HepG2 (cell line): ENCODE data around the gene LILRB3. TPM values are rescaled to one million over a fixed set of nuclear protein-coding genes. Genes with fewer than 3 reads are reported as not detected.

Experiments used
- ATAC-seq: fragments of 200-7000 bp; cut with Tn5 transposase; 3 replicates; pipeline ENCODE4 v1.9.1; 2020; ENCODE audit warnings: mild to moderate bottlenecking, moderate library complexity
- BruUV-seq: library from RNA; stranded (reverse); fragments of 400-500 nt; replicated peaks from 2 replicates; lab custom pipeline; 2021; lab: Mats Ljungman, UMichigan
- CTCF ChIA-PET: fragments of 300-600 bp; formaldehyde crosslinking; extraction: SDS; loops from one replicate; lab custom pipeline; 2021; ENCODE audit warnings: low total read pairs, inconsistent platforms, low intra/inter-chr PET ratio; lab: Yijun Ruan, JAX
- POLR2A ChIA-PET: fragments of 350-600 bp; sonication (Branson Sonifier 250); formaldehyde crosslinking; loops from one replicate; lab custom pipeline; 2020; ENCODE audit warnings: antibody characterized with exemption, inconsistent platforms; lab: Yijun Ruan, JAX
- DNase-seq: peaks from one replicate; pipeline ENCODE4 v3.0.0-alpha.2; 2015; ENCODE audit warnings: low spot score
- FAIRE-seq: peaks from 3 replicates; lab custom pipeline; 2011; peaks lifted over from hg19 to GRCh38; lab: Jason Lieb, UNC
- H2AFZ ChIP-seq: one replicate; pipeline ENCODE4 v1.6.1; 2011; ENCODE audit warnings: low read length, inconsistent platforms
- H3K27ac ChIP-seq: fragments of 300-600 bp; 3 replicates; pipeline ENCODE4 v1.8.0; 2011; ENCODE audit warnings: mixed run types, mild to moderate bottlenecking, mixed read lengths, low read length, inconsistent platforms; ENCODE audit not compliant: insufficient read depth; ENCODE audit errors: extremely low read length
- H3K27me3 ChIP-seq, 2 experiments: fragments of 200-600 bp in 1 of 2; 2 replicates in 1 of 2; 3 replicates in 1 of 2; pipeline versions ENCODE4 v1.6.0 to v1.8.0; 2011; ENCODE audit warnings: low read length in 2 of 2, mild to moderate bottlenecking in 2 of 2, moderate library complexity in 2 of 2, inconsistent platforms in 1 of 2; ENCODE audit not compliant: insufficient read depth in 2 of 2, control insufficient read depth in 1 of 2
- H3K36me3 ChIP-seq, 2 experiments: fragments of 200-600 bp in 1 of 2; replicated peaks in 1 of 2; 2 replicates in 1 of 2; 3 replicates in 1 of 2; pipeline versions ENCODE4 v1.5.1 to v1.8.0; 2011; ENCODE audit warnings: low read length in 2 of 2, inconsistent platforms in 1 of 2; ENCODE audit not compliant: insufficient read depth in 2 of 2, control insufficient read depth in 1 of 2
- H3K4me1 ChIP-seq: 2 replicates; pipeline ENCODE4 v1.5.1; 2012; ENCODE audit warnings: low read length, inconsistent platforms; ENCODE audit not compliant: insufficient read depth
- H3K4me2 ChIP-seq: 2 replicates; pipeline ENCODE4 v1.6.0; 2011; ENCODE audit warnings: low read depth, low read length, inconsistent platforms
- H3K4me3 ChIP-seq, 3 experiments: fragments of 200-600 bp in 1 of 3; sonication (generic), shearing (Covaris generic) in 1 of 3; replicated peaks in 1 of 3; 2 replicates each; pipeline ENCODE4 v1.5.1; 2011 to 2016; ENCODE audit warnings: low read length in 3 of 3, inconsistent platforms in 2 of 3, low read depth in 2 of 3, mild to moderate bottlenecking in 2 of 3, control low read depth in 1 of 3, mixed read lengths in 1 of 3; ENCODE audit not compliant: insufficient read depth in 1 of 3
- H3K79me2 ChIP-seq: one replicate; pipeline ENCODE4 v1.6.1; 2011; ENCODE audit warnings: low read length, inconsistent platforms; ENCODE audit not compliant: insufficient read depth
- H3K9ac ChIP-seq: 2 replicates; pipeline ENCODE4 v1.6.0; 2011; ENCODE audit warnings: mild to moderate bottlenecking, low read depth, low read length, inconsistent platforms; ENCODE audit not compliant: insufficient read depth
- H3K9me3 ChIP-seq: 2 replicates; pipeline ENCODE4 v1.5.1; 2012; ENCODE audit warnings: mild to moderate bottlenecking, low read length
- H4K20me1 ChIP-seq: 2 replicates; pipeline ENCODE4 v1.6.0; 2011; ENCODE audit warnings: inconsistent platforms, mild to moderate bottlenecking, low read length, moderate library complexity; ENCODE audit not compliant: insufficient read depth
- ATF6 ChIP-seq: sonication (generic); formaldehyde crosslinking; conservative IDR thresholded peaks from 2 replicates; pipeline ENCODE4 v1.4.0; 2020; ENCODE audit warnings: missing genetic modification reagents
- ATF7 ChIP-seq, 2 experiments: fragments of 450-650 bp in 1 of 2; sonication (generic) in 1 of 2; formaldehyde crosslinking in 1 of 2; IDR thresholded peaks; 2 replicates each; pipeline versions ENCODE4 v1.4.0 to v1.6.1; 2016 to 2020; ENCODE audit warnings: antibody characterized with exemption in 1 of 2, mild to moderate bottlenecking in 1 of 2, missing genetic modification reagents in 1 of 2
- FOSL1 ChIP-seq: sonication (generic); formaldehyde crosslinking; IDR thresholded peaks from 2 replicates; pipeline ENCODE4 v1.9.0; 2021; ENCODE audit warnings: missing genetic modification reagents, borderline replicate concordance
- HMG20B ChIP-seq: conservative IDR thresholded peaks from 2 replicates; pipeline ENCODE4 v1.6.1; 2016; ENCODE audit warnings: missing genetic modification reagents, missing compliant biosample characterization
- KLF15 ChIP-seq: sonication (generic); formaldehyde crosslinking; IDR thresholded peaks from 2 replicates; pipeline ENCODE4 v1.8.1; 2023; ENCODE audit warnings: borderline replicate concordance, mild to moderate bottlenecking, inconsistent platforms, missing genetic modification reagents, mixed read lengths
- MAF1 ChIP-seq: sonication (generic); formaldehyde crosslinking; IDR thresholded peaks from 2 replicates; pipeline ENCODE4 v1.5.0; 2020; ENCODE audit warnings: missing genetic modification reagents, borderline replicate concordance
- PITX1 ChIP-seq: sonication (generic); formaldehyde crosslinking; IDR thresholded peaks from 2 replicates; pipeline ENCODE4 v1.5.1; 2020; ENCODE audit warnings: mild to moderate bottlenecking, missing genetic modification reagents
- PREB ChIP-seq: sonication (generic); formaldehyde crosslinking; IDR thresholded peaks from 2 replicates; pipeline ENCODE4 v1.4.0; 2020; ENCODE audit warnings: missing genetic modification reagents
- RAD21 ChIP-seq: fragments of 450-650 bp; formaldehyde crosslinking; IDR thresholded peaks from 2 replicates; pipeline ENCODE4 v1.5.0; 2020; ENCODE audit warnings: mild to moderate bottlenecking
- RXRB ChIP-seq: IDR thresholded peaks from 2 replicates; pipeline ENCODE4 v1.6.1; 2016; ENCODE audit warnings: borderline replicate concordance, missing genetic modification reagents, missing compliant biosample characterization
- ZFAT ChIP-seq: sonication (generic); formaldehyde crosslinking; conservative IDR thresholded peaks from 2 replicates; pipeline ENCODE4 v1.8.1; 2023; ENCODE audit warnings: missing genetic modification reagents, inconsistent platforms
- ZNF552 ChIP-seq: sonication (generic); formaldehyde crosslinking; IDR thresholded peaks from 2 replicates; pipeline ENCODE4 v1.9.0; 2022; ENCODE audit warnings: missing genetic modification reagents, mild to moderate bottlenecking, borderline replicate concordance
- ZNF660 ChIP-seq: sonication (generic); formaldehyde crosslinking; IDR thresholded peaks from 2 replicates; pipeline ENCODE4 v1.5.1; 2020; ENCODE audit warnings: mild to moderate bottlenecking, low read depth, missing genetic modification reagents, borderline replicate concordance
- ZNF773 ChIP-seq: sonication (generic); formaldehyde crosslinking; IDR thresholded peaks from 2 replicates; pipeline ENCODE4 v1.4.0; 2020; ENCODE audit warnings: missing genetic modification reagents, borderline replicate concordance
- ZNF777 ChIP-seq: sonication (generic); formaldehyde crosslinking; IDR thresholded peaks from 2 replicates; pipeline ENCODE4 v1.4.0; 2020; ENCODE audit warnings: missing genetic modification reagents
- WGBS: methylation state at CpG from one replicate; pipeline ENCODE4 v1.1.6; 2017; ENCODE audit warnings: low lambda C conversion rate; 5-methylcytosine and 5-hydroxymethylcytosine counted together
- in situ Hi-C: cut with HindIII; loops from 2 replicates; pipeline ENCODE4 v1.10.0; 2017; ENCODE audit warnings: low pct_unique_long_range_greater_than_20kb; ENCODE audit not compliant: extremely low pct_ligation_motif_present
- intact Hi-C: fragments of 100-400 bp; cut with micrococcal nuclease; formaldehyde crosslinking; loops from one replicate; pipeline ENCODE4 v1.10.0; 2022; ENCODE audit not compliant: unreplicated experiment
- polyA plus RNA-seq, 8 experiments: library from polyadenylated mRNA; depleted of rRNA in 3 of 8; stranded (reverse) in 7 of 8; unstranded in 1 of 8; fragments of >200 nt; fragmentation: Illumina TruSeq in 4 of 8; extraction: Trizol in 4 of 8; gene quantifications; 2 replicates each; pipeline versions ENCODE4 v1.2.1 to v1.2.3, GENCODE V29; 2011 to 2016; ENCODE audit warnings: low read depth in 4 of 8, missing spikeins in 1 of 8, mixed read lengths in 1 of 8; ENCODE audit not compliant: insufficient read depth in 1 of 8
- total RNA-seq, 5 experiments: library from RNA; depleted of rRNA; stranded (reverse); fragments of >200 nt; fragmentation: Illumina TruSeq; extraction: Trizol; gene quantifications; 2 replicates each; pipeline ENCODE4 v1.2.3, GENCODE V29; 2016; ENCODE audit warnings: low read depth in 1 of 5
- TF ChIP-seq, protein P1 (sequence below): sonication (generic); formaldehyde crosslinking; IDR thresholded peaks from 2 replicates; pipeline ENCODE4 v1.4.0; 2020; ENCODE audit warnings: low read depth, missing genetic modification reagents

The LILRB3 gene
- total and polyA plus RNA-seq, 2 of the 13 experiments (the other 11 are each of a cell fraction or from before 2014, with no cell fraction given): 0.22 TPM; not detected in 1

DNA sequence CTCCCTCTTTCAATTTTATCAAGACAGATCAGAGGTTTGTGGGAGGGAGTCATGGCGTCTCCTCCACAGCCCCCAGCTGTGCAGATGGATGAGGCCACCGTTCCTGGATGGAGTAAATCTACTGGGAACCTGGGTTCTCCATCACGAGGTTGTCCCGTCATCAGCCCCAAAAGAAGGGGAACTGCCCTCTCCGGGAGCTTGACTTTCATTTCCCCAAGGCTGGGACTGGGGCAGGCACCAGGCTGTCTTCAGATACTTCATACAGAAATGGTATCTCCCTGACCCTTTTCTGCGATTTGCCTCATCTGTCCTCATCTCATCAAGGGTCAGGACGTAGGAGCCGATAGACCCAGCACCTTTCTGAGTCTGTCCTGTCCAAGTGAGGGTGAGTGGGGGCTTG lies 48.3 kb upstream of the LILRB3 start:
- Histone ChIP-seq H3K79me2 (no peaks in the 10 kb centered on the region), H2AFZ (no peak overlapping the region), H3K36me3 (no peaks in the 10 kb centered on the region), H3K4me3 (no peak overlapping the region), H3K4me1 (no peaks in the 10 kb centered on the region), H3K9ac (no peak overlapping the region), H3K9me3 (no peaks in the 10 kb centered on the region)
- intact Hi-C loops (no loop called here), in situ Hi-C loops (no loop called here)
- POLR2A ChIA-PET: no interaction called here
- 2% methylated on average over 8 of the region's 8 CpGs for WGBS
- TF ChIP-seq RAD21 (CRISPR knock-in tag) (no peak), ZNF773 (CRISPR knock-in tag) (no peak), PITX1 (CRISPR knock-in tag) (no peak), RXRB (CRISPR knock-in tag) (no peak), MAF1 (no peak), ZFAT (CRISPR knock-in tag) (no peak), ZNF660 (no peak), HMG20B (CRISPR knock-in tag) (no peak), KLF15 (CRISPR knock-in tag) (no peak), ATF7 (IDR thresholded peaks at IDR 0.05) (no peak), ATF7 (CRISPR knock-in tag; IDR thresholded peaks at IDR 0.05) (no peak), PREB (CRISPR knock-in tag) (no peak), ZNF777 (CRISPR knock-in tag) (no peak), ATF6 (CRISPR knock-in tag) (no peak), ZNF552 (CRISPR knock-in tag) (no peak), FOSL1 (CRISPR knock-in tag) (no peak)
- TF ChIP-seq, protein P1, sequence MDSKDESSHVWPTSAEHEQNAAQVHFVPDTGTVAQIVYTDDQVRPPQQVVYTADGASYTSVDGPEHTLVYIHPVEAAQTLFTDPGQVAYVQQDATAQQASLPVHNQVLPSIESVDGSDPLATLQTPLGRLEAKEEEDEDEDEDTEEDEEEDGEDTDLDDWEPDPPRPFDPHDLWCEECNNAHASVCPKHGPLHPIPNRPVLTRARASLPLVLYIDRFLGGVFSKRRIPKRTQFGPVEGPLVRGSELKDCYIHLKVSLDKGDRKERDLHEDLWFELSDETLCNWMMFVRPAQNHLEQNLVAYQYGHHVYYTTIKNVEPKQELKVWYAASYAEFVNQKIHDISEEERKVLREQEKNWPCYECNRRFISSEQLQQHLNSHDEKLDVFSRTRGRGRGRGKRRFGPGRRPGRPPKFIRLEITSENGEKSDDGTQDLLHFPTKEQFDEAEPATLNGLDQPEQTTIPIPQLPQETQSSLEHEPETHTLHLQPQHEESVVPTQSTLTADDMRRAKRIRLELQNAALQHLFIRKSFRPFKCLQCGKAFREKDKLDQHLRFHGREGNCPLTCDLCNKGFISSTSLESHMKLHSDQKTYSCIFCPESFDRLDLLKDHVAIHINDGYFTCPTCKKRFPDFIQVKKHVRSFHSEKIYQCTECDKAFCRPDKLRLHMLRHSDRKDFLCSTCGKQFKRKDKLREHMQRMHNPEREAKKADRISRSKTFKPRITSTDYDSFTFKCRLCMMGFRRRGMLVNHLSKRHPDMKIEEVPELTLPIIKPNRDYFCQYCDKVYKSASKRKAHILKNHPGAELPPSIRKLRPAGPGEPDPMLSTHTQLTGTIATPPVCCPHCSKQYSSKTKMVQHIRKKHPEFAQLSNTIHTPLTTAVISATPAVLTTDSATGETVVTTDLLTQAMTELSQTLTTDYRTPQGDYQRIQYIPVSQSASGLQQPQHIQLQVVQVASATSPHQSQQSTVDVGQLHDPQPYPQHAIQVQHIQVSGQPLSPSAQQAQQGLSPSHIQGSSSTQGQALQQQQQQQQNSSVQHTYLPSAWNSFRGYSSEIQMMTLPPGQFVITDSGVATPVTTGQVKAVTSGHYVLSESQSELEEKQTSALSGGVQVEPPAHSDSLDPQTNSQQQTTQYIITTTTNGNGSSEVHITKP (CRISPR knock-in tag): no peak
- TF ChIP-seq, all 625 proteins: peak for 0
- H3K27me3 ChIP-seq: peaks cover 2 to 14% of the 10 kb centered on the region in 2 experiments; a peak in 2 of 5 replicates
- no peaks in the 10 kb centered on the region for H4K20me1 ChIP-seq
- H3K27ac ChIP-seq: no peak overlapping the region
- FAIRE-seq (no peak), ATAC-seq (no peak), DNase-seq (no peak)
- H3K4me2 ChIP-seq: no peak overlapping the region
- CTCF ChIA-PET: no interaction called here
- no TSS peak for BruUV-seq
